Effector CD4-positive, alpha-beta T cell (primary cell): ENCODE results near the gene INHBE. TPM values are rescaled to one million over a fixed set of nuclear protein-coding genes. Genes with fewer than 3 reads are reported as not detected.
A peak's percentile ranks its signal among the peaks of the same experiment; 100 is the strongest.
"Not testable (repeated sequence)": the region's sequence is repeated elsewhere in the genome, so short reads cannot be mapped to it uniquely, and the experiment has no call there.

ENCODE experiments used
- DNase-seq: peaks from one replicate; pipeline ENCODE4 v3.0.0-alpha.2; 2020
- total RNA-seq: gene quantifications from one replicate; lab custom pipeline; 2026; lab: John Stamatoyannopoulos, UW

The INHBE gene, protein sequence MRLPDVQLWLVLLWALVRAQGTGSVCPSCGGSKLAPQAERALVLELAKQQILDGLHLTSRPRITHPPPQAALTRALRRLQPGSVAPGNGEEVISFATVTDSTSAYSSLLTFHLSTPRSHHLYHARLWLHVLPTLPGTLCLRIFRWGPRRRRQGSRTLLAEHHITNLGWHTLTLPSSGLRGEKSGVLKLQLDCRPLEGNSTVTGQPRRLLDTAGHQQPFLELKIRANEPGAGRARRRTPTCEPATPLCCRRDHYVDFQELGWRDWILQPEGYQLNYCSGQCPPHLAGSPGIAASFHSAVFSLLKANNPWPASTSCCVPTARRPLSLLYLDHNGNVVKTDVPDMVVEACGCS
- total RNA-seq, result not detected

GRCh38 chr12:57454566-57455373, at the start of gene INHBE:
INHBE (plus strand) TSS chr12:57455307; CDS start chr12:57455537, 230 bp downstream.
- no peak for DNase-seq

DNA sequence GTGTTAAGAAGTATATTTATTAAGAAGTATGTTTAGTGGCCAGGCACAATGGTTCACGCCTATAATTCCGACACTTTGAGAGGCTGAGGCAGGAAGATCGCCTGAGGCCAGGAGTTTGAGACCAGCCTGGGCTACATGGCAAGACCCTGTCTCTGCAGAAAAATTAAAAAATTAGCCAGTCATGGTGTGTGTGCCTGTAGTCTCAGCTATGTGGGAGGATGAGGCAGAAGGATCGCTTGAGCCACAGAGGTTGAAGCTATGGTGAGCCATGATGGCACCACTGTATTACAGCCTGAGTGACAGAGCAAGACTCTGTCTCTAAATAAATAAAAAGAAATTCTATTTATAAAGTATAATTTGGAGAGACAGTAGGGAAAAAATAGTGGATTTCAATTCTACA, 44.6 kb upstream of the INHBE start:
- no peak for DNase-seq

GRCh38 chr12:57414160-57414559, 40.9 kb upstream of the INHBE start:
- not testable (repeated sequence) for DNase-seq

- no peak for DNase-seq
Measured at GRCh38 chr12:57415088-57415487, 40.0 kb upstream of the INHBE start.

GRCh38 chr12:57416039-57416996, 38.8 kb upstream of the INHBE start:
- DNase-seq, result no peak

DNA sequence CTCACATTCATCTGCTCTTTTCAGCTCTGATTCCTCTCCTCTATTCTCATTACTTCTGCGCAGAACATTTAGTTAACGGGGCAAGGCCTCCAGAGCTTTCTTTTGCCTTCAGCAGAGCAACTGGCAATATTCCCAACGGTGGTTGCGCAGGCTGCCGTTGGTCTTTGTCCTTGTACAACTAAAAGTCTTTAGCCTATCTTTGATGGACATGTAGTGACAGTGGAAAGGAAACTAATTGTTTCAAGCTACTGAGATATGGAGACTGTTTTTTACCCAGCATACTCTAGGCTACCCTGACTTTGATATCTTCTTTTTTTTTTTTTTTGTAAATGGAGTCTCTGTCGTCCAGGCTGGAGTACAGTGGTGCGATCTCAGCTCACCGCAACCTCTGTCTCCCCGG, 36.9 kb upstream of the INHBE start:
- DNase-seq, result no peak

- DNase-seq, result no peak
Measured at GRCh38 chr12:57419495-57419894, 35.6 kb upstream of the INHBE start.

GRCh38 chr12:57420482-57420881, 34.6 kb upstream of the INHBE start:
- DNase-seq, result no peak

DNA sequence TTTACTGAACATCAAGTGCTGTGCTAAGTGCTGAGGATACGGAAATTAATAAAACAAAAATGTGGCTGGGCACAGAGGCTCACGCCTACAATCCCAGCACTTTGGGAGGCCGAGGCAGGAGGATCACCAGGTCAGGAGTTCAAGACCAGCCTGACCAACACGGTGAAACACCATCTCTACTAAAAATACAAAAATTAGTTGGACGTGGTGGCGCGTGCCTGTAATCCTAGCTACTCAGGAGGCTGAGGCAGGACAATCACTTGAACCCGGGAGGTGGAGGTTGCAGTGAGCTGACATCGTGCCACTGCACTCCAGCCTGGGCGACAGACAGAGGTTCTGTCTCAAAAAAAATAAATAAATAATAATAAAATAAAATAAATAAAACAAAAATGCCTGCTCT, 28.2 kb upstream of the INHBE start:
- not testable (repeated sequence) for DNase-seq

DNA sequence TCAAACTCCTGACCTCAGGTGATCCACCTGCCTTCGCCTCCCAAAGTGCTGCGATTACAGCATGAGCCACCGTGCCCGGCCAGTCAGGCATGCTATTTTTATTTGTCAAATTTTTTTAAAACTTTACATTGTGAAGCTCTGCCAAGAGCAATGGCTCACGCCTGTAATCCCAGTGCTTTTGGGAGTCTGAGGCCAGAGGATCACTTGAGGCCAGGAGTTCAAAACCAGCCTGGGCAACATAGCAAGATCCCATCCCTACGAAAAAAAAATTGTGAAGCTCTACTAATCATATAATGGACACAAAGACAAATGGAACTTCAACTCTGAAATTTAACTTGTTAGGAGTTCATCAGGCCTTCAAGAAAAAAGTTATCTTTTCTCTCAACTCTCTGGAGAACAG, 26.1 kb upstream of the INHBE start:
- DNase-seq, result no peak

DNA sequence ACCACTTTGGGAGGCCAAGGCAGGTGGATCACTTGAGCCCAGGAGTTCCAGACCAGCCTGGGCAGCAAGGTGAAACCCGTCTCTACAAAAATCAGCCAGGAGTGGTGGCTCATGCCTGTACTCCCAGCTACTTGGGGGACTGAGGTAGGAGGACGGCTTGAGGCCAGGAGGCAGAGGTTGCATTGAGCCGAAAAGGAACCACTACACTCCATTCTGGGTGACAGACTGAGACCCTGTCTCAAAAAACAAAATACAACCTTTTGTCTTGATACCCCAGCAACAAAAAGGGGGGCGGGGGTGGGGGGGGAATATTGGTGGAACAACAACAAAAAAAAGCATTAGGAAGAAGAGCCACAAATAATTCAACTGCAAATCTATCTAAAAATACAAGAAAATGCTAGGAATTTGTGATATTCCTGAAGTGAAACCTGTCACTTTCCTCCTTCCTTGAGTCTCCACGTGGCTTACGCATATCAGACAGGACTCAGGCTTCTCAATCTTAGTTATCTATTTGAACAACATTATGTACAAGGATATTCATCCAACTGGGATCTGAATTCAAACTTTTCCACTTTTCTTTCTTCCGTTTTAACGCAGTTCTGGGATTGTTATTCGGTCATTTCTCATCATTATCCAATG, 25.5 kb upstream of the INHBE start:
- DNase-seq, result no peak

DNA sequence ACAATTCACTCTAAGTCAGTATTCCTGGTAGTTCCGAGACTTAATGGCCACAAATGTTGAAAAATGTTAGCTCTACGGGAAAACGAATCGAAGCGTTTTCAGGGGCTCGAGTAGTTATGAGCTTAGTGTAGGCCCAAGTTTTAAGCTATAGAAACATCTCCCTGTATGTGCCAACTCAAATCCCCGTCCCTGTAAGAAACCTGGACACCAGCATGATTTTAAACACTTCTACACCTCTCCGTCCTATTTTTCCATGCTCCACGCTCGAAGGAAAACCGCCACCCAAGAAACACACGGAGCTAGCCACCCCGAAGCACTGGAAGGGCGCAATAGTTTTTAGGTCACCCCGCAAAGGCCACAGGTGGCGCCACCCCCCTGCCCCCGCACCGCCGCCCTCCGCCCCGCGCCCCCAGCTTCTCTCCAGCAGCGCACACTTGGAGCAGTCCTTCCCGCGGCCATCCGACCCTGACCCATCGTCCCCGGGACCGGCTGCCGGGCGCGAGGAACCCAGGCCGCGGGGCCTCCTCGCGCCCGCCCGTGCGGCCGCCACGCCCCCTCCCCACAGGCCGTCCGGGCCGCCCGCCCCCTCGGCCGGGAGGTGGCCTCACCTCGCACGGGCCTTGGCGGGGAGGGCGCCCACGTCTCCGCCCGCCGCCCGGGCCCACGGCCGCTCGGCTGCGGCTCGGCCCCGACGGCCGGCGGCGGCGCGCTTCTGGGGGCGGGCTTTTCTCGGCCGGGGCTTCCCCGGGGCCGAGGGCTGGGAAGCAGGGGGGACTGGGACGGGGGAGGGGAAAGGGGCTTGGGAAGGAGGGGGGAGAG, 24.8 kb upstream of the INHBE start:
- DNase-seq, result no peak

- DNase-seq, result peak; percentile 91
Measured at GRCh38 chr12:57430931-57431566, 24.1 kb upstream of the INHBE start, which contains the start of gene R3HDM2. R3HDM2 (minus strand) TSS chr12:57431043; CDS start chr12:57310428, 120,615 bp downstream.

DNA sequence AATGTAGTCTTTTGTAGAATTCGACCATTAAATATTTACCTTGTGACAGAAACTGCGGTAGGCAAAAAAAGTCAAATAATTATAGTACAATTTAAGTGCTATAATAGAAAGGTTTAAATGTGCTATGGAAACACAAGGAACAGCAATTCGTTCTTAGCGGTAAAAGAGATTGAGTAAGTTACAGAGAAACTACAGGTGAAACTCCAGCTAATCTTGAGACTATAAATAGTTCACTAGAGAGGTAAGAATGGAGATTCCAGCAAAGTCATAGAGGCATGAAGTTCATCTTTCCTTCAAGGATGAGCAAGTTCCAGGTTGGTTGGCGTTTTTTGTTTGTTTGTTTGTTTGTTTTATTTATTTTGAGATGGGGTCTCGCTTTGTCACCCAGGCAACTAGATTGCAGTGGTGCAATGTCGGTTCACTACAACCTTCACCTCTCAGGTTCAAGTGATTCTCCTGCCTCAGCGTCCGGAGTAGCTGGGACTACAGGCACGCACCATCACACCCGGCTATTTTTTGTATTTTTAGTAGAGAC, 23.4 kb upstream of the INHBE start:
- no peak for DNase-seq

DNA sequence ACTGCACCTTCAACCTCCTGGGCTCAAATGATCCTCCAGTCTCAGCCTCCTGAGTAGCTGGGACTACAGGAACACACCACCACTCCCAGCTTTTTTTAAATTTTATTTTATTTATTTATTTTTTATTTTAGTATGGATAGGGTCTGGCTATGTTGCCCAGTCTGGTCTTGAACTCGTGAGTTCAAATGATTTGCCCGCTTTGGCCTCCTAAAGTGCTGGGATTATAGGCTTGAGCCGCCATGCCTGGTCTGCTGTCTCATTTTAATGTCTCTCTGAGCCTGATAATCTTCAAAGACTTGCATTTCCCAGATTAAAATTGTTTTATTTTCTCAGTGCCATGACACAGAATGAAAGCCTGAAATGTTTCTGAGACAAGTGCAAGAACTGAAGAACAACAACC, 21.7 kb upstream of the INHBE start:
- DNase-seq, result no peak

GRCh38 chr12:57434517-57435223, 20.4 kb upstream of the INHBE start, which contains the start of gene INHBC:
INHBC (plus strand) TSS chr12:57434784; CDS start chr12:57434887, 103 bp downstream.
- DNase-seq, result no peak

DNA sequence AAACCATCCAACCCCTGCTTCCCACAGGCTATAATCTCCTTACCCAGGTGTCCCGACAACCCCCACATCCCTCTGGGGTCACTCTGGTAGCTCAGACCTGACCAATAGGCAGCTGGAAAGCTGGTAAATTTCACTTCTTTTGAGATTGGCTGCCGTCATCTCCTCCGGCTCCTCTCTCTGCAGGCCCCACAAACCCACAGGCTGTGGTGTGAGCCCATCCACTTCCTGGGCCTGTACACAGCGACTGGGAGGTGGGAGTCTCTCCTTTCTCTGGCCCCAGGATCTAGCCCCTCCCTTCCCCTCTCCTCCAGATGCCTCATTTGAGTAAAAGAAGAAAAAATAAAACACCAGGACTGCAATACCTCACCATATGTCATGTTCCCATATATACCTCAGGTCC, 19.8 kb upstream of the INHBE start:
- no peak for DNase-seq

DNA sequence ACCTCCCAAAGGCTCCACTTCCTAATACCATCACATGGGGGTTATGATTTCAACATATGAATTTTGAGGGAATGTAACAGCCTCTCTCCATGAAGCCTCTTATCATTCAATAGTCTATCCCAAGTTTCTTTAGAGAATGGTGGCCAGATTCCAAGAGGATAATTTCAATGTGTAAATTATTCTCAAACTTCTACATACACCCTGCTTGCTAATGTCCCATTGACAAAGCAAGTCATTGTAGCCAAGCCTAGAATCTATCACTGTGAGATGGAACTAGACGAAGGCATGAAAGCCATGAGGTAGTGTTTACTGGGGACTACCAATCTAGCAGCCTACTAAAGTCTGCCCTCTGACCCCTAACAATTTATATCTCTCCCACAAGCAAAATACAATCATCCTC, 16.7 kb upstream of the INHBE start:
- DNase-seq, result no peak

DNA sequence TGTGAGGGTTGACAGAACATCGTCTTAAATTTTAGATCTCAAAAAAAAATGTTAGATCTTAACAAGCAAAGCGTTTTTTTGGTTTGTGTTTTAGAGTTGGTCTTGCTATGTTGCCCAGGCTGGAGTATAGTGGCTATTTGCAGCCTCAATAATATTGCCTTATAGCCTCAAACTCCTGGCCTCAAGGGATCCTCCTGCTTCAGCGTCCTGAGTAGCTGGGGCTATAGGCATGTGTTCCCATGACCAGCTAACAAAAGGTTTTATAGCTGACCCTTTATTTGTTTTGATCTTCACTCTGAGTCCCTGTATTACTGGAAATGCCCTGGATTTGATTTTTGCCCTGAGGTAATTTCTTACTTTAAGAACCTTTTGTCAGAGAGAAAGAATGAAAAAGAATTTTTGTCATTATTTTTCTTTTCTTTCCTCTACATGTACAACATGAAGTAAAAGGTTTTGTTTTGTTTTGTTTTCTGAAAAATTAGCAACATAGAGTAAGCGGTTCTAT, 15.3 kb upstream of the INHBE start:
- DNase-seq, result no peak

GRCh38 chr12:57441393-57441792, 13.7 kb upstream of the INHBE start:
- not testable (repeated sequence) for DNase-seq
